Fibroblast of villous mesenchyme (primary cell): Measurements from ENCODE around the gene ADH7. TPM values are rescaled to one million over a fixed set of nuclear protein-coding genes. Genes with fewer than 3 reads are reported as not detected.
A peak's percentile ranks its signal among the peaks of the same experiment; 100 is the strongest.

Experiments used
- DNase-seq: peaks from one replicate; pipeline ENCODE4 v3.0.0-alpha.2; 2010; ENCODE audit warnings: low read depth
- H3K4me3 ChIP-seq: 2 replicates; pipeline ENCODE4 v1.5.1; 2011; ENCODE audit warnings: low read depth, mild to moderate bottlenecking, low read length
- total RNA-seq: library from RNA; depleted of rRNA; stranded (reverse); fragments of >200 nt; gene quantifications from 2 replicates; pipeline ENCODE4 v1.2.3, GENCODE V29; 2012
- TF ChIP-seq, protein P1 (sequence below): IDR thresholded peaks from 2 replicates; pipeline ENCODE4 v1.5.1; 2012; ENCODE audit warnings: low read depth, mild to moderate bottlenecking, low read length; ENCODE audit not compliant: insufficient read depth

Gene ADH7
- total RNA-seq, 1 donor, result not detected

DNA sequence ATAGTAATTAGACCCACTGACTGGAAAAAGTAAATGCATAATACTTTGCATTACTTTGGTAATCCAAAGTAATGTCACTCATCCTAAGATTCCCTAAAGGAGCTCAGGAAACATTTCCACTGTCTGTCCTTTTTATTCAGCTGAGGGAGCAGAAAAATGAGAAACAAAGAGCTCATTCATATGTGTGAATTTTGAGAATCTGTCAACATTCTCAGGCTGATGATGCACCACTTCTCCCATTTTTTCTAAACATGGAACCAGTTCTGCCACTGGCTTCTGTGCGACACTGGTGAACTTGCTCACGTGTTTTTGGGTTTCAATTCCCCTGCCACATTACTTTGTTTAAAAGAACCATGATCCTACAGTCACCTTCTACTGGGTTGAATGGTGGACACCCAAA is 28.4 kb upstream of the ADH7 start:
- TF ChIP-seq, protein P1, sequence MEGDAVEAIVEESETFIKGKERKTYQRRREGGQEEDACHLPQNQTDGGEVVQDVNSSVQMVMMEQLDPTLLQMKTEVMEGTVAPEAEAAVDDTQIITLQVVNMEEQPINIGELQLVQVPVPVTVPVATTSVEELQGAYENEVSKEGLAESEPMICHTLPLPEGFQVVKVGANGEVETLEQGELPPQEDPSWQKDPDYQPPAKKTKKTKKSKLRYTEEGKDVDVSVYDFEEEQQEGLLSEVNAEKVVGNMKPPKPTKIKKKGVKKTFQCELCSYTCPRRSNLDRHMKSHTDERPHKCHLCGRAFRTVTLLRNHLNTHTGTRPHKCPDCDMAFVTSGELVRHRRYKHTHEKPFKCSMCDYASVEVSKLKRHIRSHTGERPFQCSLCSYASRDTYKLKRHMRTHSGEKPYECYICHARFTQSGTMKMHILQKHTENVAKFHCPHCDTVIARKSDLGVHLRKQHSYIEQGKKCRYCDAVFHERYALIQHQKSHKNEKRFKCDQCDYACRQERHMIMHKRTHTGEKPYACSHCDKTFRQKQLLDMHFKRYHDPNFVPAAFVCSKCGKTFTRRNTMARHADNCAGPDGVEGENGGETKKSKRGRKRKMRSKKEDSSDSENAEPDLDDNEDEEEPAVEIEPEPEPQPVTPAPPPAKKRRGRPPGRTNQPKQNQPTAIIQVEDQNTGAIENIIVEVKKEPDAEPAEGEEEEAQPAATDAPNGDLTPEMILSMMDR, result no peak
- no peak for DNase-seq
- no peak overlapping the region for H3K4me3 ChIP-seq

DNA sequence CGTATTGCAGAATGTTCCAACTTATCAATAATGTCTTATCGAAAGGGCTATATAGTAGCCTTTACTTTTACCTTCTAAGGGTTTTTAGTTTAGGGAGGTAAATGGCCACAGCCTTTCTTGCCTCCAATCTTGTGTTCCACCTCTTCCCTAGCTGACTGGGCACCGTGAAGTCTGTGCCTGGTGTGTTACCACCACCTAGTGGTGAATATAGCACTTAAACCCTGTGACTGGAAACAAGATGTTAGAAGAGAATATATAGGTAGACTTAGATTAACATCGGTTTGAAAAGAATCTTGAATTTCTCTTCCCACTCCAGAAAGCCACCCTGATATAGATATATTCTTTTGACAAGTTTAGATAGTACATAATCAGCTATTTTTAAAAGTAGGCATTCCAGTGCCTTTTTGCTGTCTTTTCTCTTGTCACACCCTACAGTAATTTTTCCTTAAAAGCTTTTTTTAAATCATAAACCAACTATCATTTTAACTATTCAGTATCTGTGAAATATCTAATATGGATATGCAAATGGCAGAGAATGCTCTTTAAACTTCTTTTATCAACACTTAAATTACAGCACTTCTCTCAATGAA is 27.8 kb upstream of the ADH7 start:
- DNase-seq, result peak; percentile 71
- no peak overlapping the region for H3K4me3 ChIP-seq
- TF ChIP-seq, protein P1, result peak; percentile 80

DNA sequence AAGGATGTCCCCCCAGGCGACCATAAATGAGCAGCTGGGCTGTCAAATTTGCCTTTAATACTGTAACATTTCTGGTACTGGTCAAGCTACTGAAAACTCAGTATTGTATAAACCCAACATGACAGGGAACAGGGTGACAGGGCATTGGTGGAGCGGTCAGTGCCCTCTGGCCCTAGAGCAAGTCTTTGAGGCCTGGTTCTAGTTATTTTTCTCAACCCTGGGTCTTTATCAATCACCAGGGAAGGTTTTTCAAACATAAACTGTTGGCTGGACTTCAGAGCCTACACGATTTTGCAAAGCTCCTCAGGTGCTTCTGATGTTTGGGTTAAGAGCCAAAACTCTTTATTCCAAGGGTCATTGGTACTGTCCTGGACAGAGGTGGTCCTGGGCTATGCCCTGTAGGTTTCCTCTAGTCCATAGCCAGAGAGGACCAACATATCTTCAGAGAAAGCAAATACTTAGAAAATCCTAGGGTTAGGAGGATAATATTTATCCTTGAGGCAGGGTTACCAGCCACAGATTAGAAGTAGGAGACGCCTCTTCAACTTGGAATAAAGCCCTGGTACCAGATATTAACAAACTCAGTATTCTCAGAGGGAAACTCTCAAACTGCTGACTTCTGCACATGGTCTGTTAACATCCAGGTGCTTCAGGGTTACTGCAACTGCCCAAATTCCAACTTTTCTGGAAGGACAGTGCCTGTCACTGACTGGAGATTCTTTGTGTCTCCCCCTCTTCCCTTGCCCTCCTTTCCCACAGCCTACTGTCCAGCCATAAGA is 26.7 kb upstream of the ADH7 start:
- DNase-seq, result no peak
- no peak overlapping the region for H3K4me3 ChIP-seq
- TF ChIP-seq, protein P1, result no peak

- DNase-seq, result no peak
- no peak overlapping the region for H3K4me3 ChIP-seq
- TF ChIP-seq, protein P1, result no peak
Measured at GRCh38 chr4:99459546-99460042, 24.5 kb upstream of the ADH7 start.

GRCh38 chr4:99458911-99459447 is 23.8 kb upstream of the ADH7 start:
- no peak overlapping the region for H3K4me3 ChIP-seq
- DNase-seq, result no peak
- TF ChIP-seq, protein P1, result no peak

- no peak overlapping the region for H3K4me3 ChIP-seq
- TF ChIP-seq, protein P1, result no peak
- DNase-seq, result no peak
Measured at GRCh38 chr4:99457676-99458075, 22.5 kb upstream of the ADH7 start.
